ENCODE data around the gene TUBGCP5.

The TUBGCP5 gene

GRCh38 chr15:22966321-22967083 is 72.9 kb downstream of the TUBGCP5 start:
- no peaks in the 10 kb centered on the region for H3K27me3 ChIP-seq (replicated peaks; ENCODE audit: control insufficient read depth, insufficient read depth, low read length, poor library complexity, severe bottlenecking)
- H3K27ac ChIP-seq (ENCODE audit: insufficient read depth, low read length, poor library complexity, severe bottlenecking): no peak overlapping the region
- DNase-seq: no peak
- H3K9me3 ChIP-seq (ENCODE audit: control insufficient read depth, low read length): no peaks in the 10 kb centered on the region
- H3K4me3 ChIP-seq (ENCODE audit: insufficient read depth, low read depth, low read length, poor library complexity, severe bottlenecking): no peak overlapping the region
- no peaks in the 10 kb centered on the region for H3K36me3 ChIP-seq (ENCODE audit: control insufficient read depth, insufficient read depth, low read length)
- no peaks in the 10 kb centered on the region for H3K4me1 ChIP-seq (ENCODE audit: control insufficient read depth, insufficient read depth, low read length, poor library complexity, severe bottlenecking)

DNA sequence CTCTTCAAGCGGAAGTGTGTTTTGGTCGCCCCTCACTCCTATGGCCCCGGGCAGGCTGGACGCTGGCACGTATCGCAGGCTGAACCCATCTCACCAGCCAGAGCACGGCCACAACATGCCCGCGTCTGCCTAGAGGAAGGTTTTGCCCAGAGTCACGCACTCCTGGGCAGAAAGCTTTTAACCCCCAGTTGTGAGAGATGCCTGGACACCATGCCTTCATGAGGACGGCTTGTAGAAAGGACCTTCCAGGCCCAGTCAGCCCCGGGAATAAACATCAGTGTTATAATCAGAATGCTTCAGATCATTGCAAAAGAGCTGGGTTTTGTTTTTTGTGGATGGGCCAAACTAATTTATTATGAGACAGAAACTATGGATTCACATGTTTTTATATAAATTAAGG is 75.7 kb downstream of the TUBGCP5 start:
- H3K27ac ChIP-seq (ENCODE audit: insufficient read depth, low read length, poor library complexity, severe bottlenecking): no peak overlapping the region
- H3K9me3 ChIP-seq (ENCODE audit: control insufficient read depth, low read length): no peaks in the 10 kb centered on the region
- H3K4me3 ChIP-seq (ENCODE audit: insufficient read depth, low read depth, low read length, poor library complexity, severe bottlenecking): no peak overlapping the region
- no peak for DNase-seq
- H3K4me1 ChIP-seq (ENCODE audit: control insufficient read depth, insufficient read depth, low read length, poor library complexity, severe bottlenecking): no peaks in the 10 kb centered on the region
- no peaks in the 10 kb centered on the region for H3K27me3 ChIP-seq (replicated peaks; ENCODE audit: control insufficient read depth, insufficient read depth, low read length, poor library complexity, severe bottlenecking)
- no peaks in the 10 kb centered on the region for H3K36me3 ChIP-seq (ENCODE audit: control insufficient read depth, insufficient read depth, low read length)

DNA sequence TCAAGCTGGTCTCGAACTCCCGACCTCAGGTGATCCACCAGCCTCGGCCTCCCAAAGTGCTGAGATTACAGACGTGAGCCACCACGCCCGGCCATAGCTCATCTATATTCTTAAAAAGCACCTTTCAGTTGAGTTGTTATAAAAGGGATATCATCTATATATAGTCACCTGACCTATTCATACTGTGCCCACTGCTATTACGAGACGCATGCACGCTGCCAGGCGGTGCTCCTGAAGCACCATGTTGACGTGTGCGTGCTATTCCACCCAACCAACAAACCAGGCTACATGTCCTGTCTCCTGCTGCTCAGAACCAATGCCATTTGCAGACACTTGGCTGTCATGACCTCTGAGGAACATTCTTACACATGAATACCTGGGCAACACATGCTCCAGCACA is 76.8 kb downstream of the TUBGCP5 start:
- no peaks in the 10 kb centered on the region for H3K4me1 ChIP-seq (ENCODE audit: control insufficient read depth, insufficient read depth, low read length, poor library complexity, severe bottlenecking)
- no peak overlapping the region for H3K4me3 ChIP-seq (ENCODE audit: insufficient read depth, low read depth, low read length, poor library complexity, severe bottlenecking)
- no peaks in the 10 kb centered on the region for H3K9me3 ChIP-seq (ENCODE audit: control insufficient read depth, low read length)
- H3K36me3 ChIP-seq (ENCODE audit: control insufficient read depth, insufficient read depth, low read length): no peaks in the 10 kb centered on the region
- H3K27me3 ChIP-seq (replicated peaks; ENCODE audit: control insufficient read depth, insufficient read depth, low read length, poor library complexity, severe bottlenecking): no peaks in the 10 kb centered on the region
- DNase-seq: no peak
- no peak overlapping the region for H3K27ac ChIP-seq (ENCODE audit: insufficient read depth, low read length, poor library complexity, severe bottlenecking)

- Histone ChIP-seq H3K27ac (ENCODE audit: insufficient read depth, low read length, poor library complexity, severe bottlenecking) (no peak overlapping the region), H3K9me3 (ENCODE audit: control insufficient read depth, low read length) (no peaks in the 10 kb centered on the region), H3K4me1 (ENCODE audit: control insufficient read depth, insufficient read depth, low read length, poor library complexity, severe bottlenecking) (no peaks in the 10 kb centered on the region), H3K27me3 (replicated peaks; ENCODE audit: control insufficient read depth, insufficient read depth, low read length, poor library complexity, severe bottlenecking) (no peaks in the 10 kb centered on the region), H3K36me3 (ENCODE audit: control insufficient read depth, insufficient read depth, low read length) (no peaks in the 10 kb centered on the region), H3K4me3 (ENCODE audit: insufficient read depth, low read depth, low read length, poor library complexity, severe bottlenecking) (no peak overlapping the region)
- no peak for DNase-seq
Observed at GRCh38 chr15:22961762-22962161, 77.6 kb downstream of the TUBGCP5 start.

GRCh38 chr15:22960556-22960955 is 78.8 kb downstream of the TUBGCP5 start:
- H3K27me3 ChIP-seq (replicated peaks; ENCODE audit: control insufficient read depth, insufficient read depth, low read length, poor library complexity, severe bottlenecking): no peaks in the 10 kb centered on the region
- no peak overlapping the region for H3K4me3 ChIP-seq (ENCODE audit: insufficient read depth, low read depth, low read length, poor library complexity, severe bottlenecking)
- no peaks in the 10 kb centered on the region for H3K36me3 ChIP-seq (ENCODE audit: control insufficient read depth, insufficient read depth, low read length)
- no peaks in the 10 kb centered on the region for H3K9me3 ChIP-seq (ENCODE audit: control insufficient read depth, low read length)
- no peak for DNase-seq
- no peaks in the 10 kb centered on the region for H3K4me1 ChIP-seq (ENCODE audit: control insufficient read depth, insufficient read depth, low read length, poor library complexity, severe bottlenecking)
- no peak overlapping the region for H3K27ac ChIP-seq (ENCODE audit: insufficient read depth, low read length, poor library complexity, severe bottlenecking)

DNA sequence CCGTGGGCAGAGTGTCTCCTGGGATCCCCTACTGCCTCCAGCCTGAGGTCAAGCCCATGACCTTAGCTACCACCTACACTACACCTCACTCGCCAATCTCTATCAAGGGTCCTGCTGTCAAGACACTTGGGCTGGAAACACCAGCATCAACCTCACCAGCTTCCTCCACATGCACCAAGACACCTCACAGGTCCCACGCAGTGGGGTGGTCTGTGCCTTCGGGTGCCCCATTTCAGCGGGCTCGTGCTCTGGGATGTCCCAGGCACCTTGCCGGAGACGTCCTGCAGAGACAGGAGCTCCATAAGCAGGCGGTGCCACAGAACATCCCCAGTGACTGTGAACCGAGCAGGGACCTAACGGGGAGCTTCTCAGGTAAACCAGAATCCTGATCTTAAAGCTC is 79.2 kb downstream of the TUBGCP5 start:
- Histone ChIP-seq H3K4me1 (ENCODE audit: control insufficient read depth, insufficient read depth, low read length, poor library complexity, severe bottlenecking) (no peaks in the 10 kb centered on the region), H3K27me3 (replicated peaks; ENCODE audit: control insufficient read depth, insufficient read depth, low read length, poor library complexity, severe bottlenecking) (no peaks in the 10 kb centered on the region), H3K9me3 (ENCODE audit: control insufficient read depth, low read length) (no peaks in the 10 kb centered on the region), H3K27ac (ENCODE audit: insufficient read depth, low read length, poor library complexity, severe bottlenecking) (no peak overlapping the region), H3K36me3 (ENCODE audit: control insufficient read depth, insufficient read depth, low read length) (no peaks in the 10 kb centered on the region), H3K4me3 (ENCODE audit: insufficient read depth, low read depth, low read length, poor library complexity, severe bottlenecking) (no peak overlapping the region)
- no peak for DNase-seq

DNA sequence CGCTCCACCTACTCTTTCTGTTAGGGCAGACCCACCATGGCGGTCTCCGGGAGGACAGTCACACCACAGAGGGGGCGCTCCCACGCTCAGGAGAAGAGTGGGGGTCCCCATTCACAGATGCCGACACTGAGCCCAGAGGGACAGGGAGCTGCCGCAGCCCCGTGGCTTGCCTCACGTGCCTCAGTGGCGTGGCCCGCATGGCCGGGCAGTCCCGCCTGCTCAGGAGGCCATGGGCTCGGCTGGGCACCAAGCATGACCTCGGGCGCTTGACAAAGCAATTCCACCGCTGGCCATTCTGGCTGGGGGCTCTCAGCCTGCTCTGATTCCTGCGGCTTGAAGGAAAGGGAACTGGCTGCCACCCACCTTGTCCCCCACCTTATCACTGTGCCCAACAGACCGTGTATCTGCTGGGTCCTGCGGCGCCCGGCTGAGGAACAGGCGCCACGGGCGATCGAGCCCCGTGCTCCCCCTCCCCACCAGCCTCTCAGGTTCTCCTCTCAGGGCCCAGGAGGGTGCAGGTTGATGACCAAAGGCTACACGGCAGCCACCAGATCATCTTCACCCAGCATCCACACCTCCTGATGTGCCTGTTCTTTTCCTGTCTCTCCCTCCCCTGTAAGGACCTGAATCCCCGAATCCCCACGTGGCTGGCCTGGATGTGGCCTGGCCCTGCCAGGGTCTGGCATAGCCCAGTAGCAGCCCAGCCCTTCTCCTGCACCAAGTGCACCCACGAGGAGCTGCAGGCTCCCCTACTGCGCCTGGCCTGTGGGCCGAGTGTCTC is 79.9 kb downstream of the TUBGCP5 start:
- DNase-seq: no peak
- Histone ChIP-seq H3K27ac (ENCODE audit: insufficient read depth, low read length, poor library complexity, severe bottlenecking) (no peak overlapping the region), H3K4me1 (ENCODE audit: control insufficient read depth, insufficient read depth, low read length, poor library complexity, severe bottlenecking) (no peaks in the 10 kb centered on the region), H3K9me3 (ENCODE audit: control insufficient read depth, low read length) (no peaks in the 10 kb centered on the region), H3K4me3 (ENCODE audit: insufficient read depth, low read depth, low read length, poor library complexity, severe bottlenecking) (no peak overlapping the region), H3K27me3 (replicated peaks; ENCODE audit: control insufficient read depth, insufficient read depth, low read length, poor library complexity, severe bottlenecking) (no peaks in the 10 kb centered on the region), H3K36me3 (ENCODE audit: control insufficient read depth, insufficient read depth, low read length) (no peaks in the 10 kb centered on the region)

DNA sequence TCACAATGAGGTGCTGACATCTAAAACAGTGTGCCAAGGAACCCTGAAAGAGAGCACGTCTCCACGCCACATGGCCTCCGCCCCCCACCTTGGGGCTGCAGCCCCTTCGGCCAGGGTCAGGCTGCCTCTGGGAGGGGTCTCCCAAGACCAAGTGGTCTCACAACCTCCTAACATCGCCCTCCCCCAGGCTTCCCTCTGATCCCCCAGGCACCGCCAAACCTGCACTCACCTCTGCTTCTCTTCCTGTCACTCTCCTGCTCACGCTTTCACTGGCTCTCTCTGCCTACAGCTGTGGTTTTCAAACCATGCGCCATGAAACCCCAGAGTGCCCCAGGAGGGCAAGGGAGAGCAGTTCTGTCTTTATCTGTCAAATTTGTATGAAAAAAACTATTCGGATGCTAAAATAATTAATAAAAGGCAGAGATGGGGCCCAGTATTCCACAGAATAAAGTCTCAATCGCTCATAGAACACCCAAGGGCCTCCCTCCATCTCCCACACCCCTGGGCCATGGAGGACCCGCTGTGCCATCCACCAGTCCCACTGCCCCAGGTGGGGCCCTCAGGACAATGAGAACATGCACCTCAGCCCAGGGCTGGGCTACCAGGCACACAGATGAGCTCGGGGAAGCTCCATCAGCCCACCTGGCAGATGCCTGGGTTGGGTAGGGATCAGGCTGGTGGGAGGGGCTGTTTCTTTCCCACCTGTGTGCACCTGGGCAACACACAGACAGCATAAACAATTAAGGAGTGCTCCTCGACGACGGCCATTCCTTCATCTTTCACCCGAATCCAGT is 80.7 kb downstream of the TUBGCP5 start:
- no peaks in the 10 kb centered on the region for H3K4me1 ChIP-seq (ENCODE audit: control insufficient read depth, insufficient read depth, low read length, poor library complexity, severe bottlenecking)
- DNase-seq: no peak
- H3K27ac ChIP-seq (ENCODE audit: insufficient read depth, low read length, poor library complexity, severe bottlenecking): no peak overlapping the region
- no peak overlapping the region for H3K4me3 ChIP-seq (ENCODE audit: insufficient read depth, low read depth, low read length, poor library complexity, severe bottlenecking)
- H3K27me3 ChIP-seq (replicated peaks; ENCODE audit: control insufficient read depth, insufficient read depth, low read length, poor library complexity, severe bottlenecking): no peaks in the 10 kb centered on the region
- no peaks in the 10 kb centered on the region for H3K36me3 ChIP-seq (ENCODE audit: control insufficient read depth, insufficient read depth, low read length)
- no peaks in the 10 kb centered on the region for H3K9me3 ChIP-seq (ENCODE audit: control insufficient read depth, low read length)

DNA sequence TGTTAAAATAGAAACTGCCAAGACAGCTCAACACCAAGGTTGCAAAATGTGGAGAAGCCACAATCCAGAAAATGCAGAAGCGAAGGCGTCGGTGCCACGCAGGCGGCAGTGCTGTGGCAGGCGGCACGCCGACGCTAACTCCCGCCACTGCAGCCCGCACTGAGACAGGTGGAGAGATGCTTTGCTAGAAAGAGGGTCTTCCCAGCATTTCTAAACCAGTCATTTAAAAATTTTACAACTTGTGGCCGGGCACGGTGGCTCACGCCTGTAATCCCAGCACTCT is 82.5 kb downstream of the TUBGCP5 start:
- H3K27me3 ChIP-seq (replicated peaks; ENCODE audit: control insufficient read depth, insufficient read depth, low read length, poor library complexity, severe bottlenecking): no peaks in the 10 kb centered on the region
- no peaks in the 10 kb centered on the region for H3K36me3 ChIP-seq (ENCODE audit: control insufficient read depth, insufficient read depth, low read length)
- DNase-seq: no peak
- no peak overlapping the region for H3K27ac ChIP-seq (ENCODE audit: insufficient read depth, low read length, poor library complexity, severe bottlenecking)
- no peak overlapping the region for H3K4me3 ChIP-seq (ENCODE audit: insufficient read depth, low read depth, low read length, poor library complexity, severe bottlenecking)
- H3K9me3 ChIP-seq (ENCODE audit: control insufficient read depth, low read length): no peaks in the 10 kb centered on the region
- no peaks in the 10 kb centered on the region for H3K4me1 ChIP-seq (ENCODE audit: control insufficient read depth, insufficient read depth, low read length, poor library complexity, severe bottlenecking)

Data from effector memory CD4-positive, alpha-beta T cell (primary cell).